GM23338 (cell line): ENCODE data around the gene SRSF12. TPM values are rescaled to one million over a fixed set of nuclear protein-coding genes. Genes with fewer than 3 reads are reported as not detected.

Source experiments
- ATAC-seq: fragments of 200-7000 bp; cut with Tn5 transposase; 3 replicates; pipeline ENCODE4 v1.9.1; 2020
- DNase-seq: peaks from one replicate; pipeline ENCODE4 v3.0.0-alpha.2; 2015; ENCODE audit warnings: low spot score
- H2AFZ ChIP-seq: fragments of 200-600 bp; sonication (generic); 2 replicates; pipeline ENCODE4 v1.8.0; 2016; ENCODE audit warnings: antibody characterized with exemption, mild to moderate bottlenecking, moderate library complexity
- H3F3A ChIP-seq: fragments of 200-600 bp; sonication (generic); replicated peaks from 2 replicates; pipeline ENCODE4 v1.8.0; 2017; ENCODE audit warnings: antibody characterized with exemption, mixed run types, low read depth
- H3K27ac ChIP-seq: fragments of 200-600 bp; sonication (generic); 2 replicates; pipeline ENCODE4 v1.6.1; 2016; ENCODE audit warnings: low read depth
- H3K27me3 ChIP-seq: fragments of 200-600 bp; sonication (generic); 2 replicates; pipeline ENCODE4 v1.8.0; 2016; ENCODE audit warnings: mild to moderate bottlenecking, mixed run types, moderate library complexity; ENCODE audit not compliant: insufficient read depth
- H3K36me3 ChIP-seq: fragments of 200-600 bp; sonication (generic); 2 replicates; pipeline ENCODE4 v1.8.0; 2016; ENCODE audit warnings: mild to moderate bottlenecking; ENCODE audit not compliant: insufficient read depth
- H3K4me1 ChIP-seq: fragments of 200-600 bp; sonication (generic); 2 replicates; pipeline ENCODE4 v1.8.0; 2016; ENCODE audit warnings: mild to moderate bottlenecking, moderate library complexity; ENCODE audit not compliant: insufficient read depth
- H3K4me2 ChIP-seq: fragments of 200-600 bp; sonication (generic); 2 replicates; pipeline ENCODE4 v1.7.1; 2017; ENCODE audit warnings: mixed run types
- H3K4me3 ChIP-seq: fragments of 200-600 bp; sonication (generic); 2 replicates; pipeline ENCODE4 v1.6.1; 2016; ENCODE audit warnings: mixed run types
- H3K79me2 ChIP-seq: fragments of 200-600 bp; sonication (generic); replicated peaks from 2 replicates; pipeline ENCODE4 v1.8.0; 2017; ENCODE audit warnings: mild to moderate bottlenecking; ENCODE audit not compliant: insufficient read depth
- H3K9me2 ChIP-seq: fragments of 200-600 bp; sonication (generic); 2 replicates; pipeline ENCODE4 v1.8.0; 2017; ENCODE audit not compliant: insufficient read depth
- H4K20me1 ChIP-seq: fragments of 200-600 bp; sonication (generic); replicated peaks from 2 replicates; pipeline ENCODE4 v1.8.0; 2017; ENCODE audit warnings: mild to moderate bottlenecking; ENCODE audit not compliant: insufficient read depth
- H3K27ac Mint-ChIP-seq: 2 replicates; pipeline ENCODE4 v1.8.0; 2020; ENCODE audit warnings: inconsistent platforms, mild to moderate bottlenecking, moderate library complexity, mixed read lengths
- H3K27me3 Mint-ChIP-seq: 3 replicates; pipeline ENCODE4 v1.8.0; 2022; ENCODE audit warnings: low read depth, mild to moderate bottlenecking, moderate library complexity, mixed read lengths, inconsistent platforms; ENCODE audit not compliant: insufficient read depth, poor library complexity
- H3K36me3 Mint-ChIP-seq: 3 replicates; pipeline ENCODE4 v1.8.0; 2021; ENCODE audit warnings: low read depth, mild to moderate bottlenecking, inconsistent platforms, moderate library complexity, mixed read lengths
- H3K4me1 Mint-ChIP-seq: 3 replicates; pipeline ENCODE4 v1.8.0; 2020; ENCODE audit warnings: mild to moderate bottlenecking, inconsistent platforms, mixed read lengths
- H3K4me3 Mint-ChIP-seq: 3 replicates; pipeline ENCODE4 v1.8.0; 2021; ENCODE audit warnings: moderate library complexity, mild to moderate bottlenecking, inconsistent platforms, mixed read lengths
- H3K9me3 Mint-ChIP-seq: 3 replicates; pipeline ENCODE4 v1.8.0; 2020; ENCODE audit warnings: moderate library complexity, mild to moderate bottlenecking, inconsistent platforms, mixed read lengths
- CREB1 ChIP-seq: fragments of 250-450 bp; sonication (Bioruptor Pico); IDR thresholded peaks from 2 replicates; pipeline ENCODE4 v1.5.0; 2020; ENCODE audit warnings: low read depth, mild to moderate bottlenecking, moderate library complexity
- CTCF ChIP-seq, 2 experiments: fragments of 200-600 bp in 1 of 2; sonication (generic) in 1 of 2; conservative IDR thresholded peaks; 2 replicates each; pipeline versions ENCODE4 v1.5.1 to v1.6.1; 2016 to 2017; ENCODE audit warnings: antibody characterized with exemption in 2 of 2, low read depth in 2 of 2, mild to moderate bottlenecking in 2 of 2, moderate library complexity in 1 of 2
- EZH2 ChIP-seq: fragments of 200-600 bp; sonication (generic); IDR thresholded peaks from one replicate; pipeline ENCODE4 v1.8.0; 2017; ENCODE audit warnings: antibody characterized with exemption, mild to moderate bottlenecking, low read depth; ENCODE audit not compliant: unreplicated experiment
- EZH2phosphoT487 ChIP-seq: fragments of 200-600 bp; sonication (generic); IDR thresholded peaks from one replicate; pipeline ENCODE4 v1.8.1; 2018; ENCODE audit warnings: antibody characterized with exemption; ENCODE audit not compliant: unreplicated experiment
- JUNB ChIP-seq: IDR thresholded peaks from one replicate; pipeline ENCODE4 v1.6.1; 2016; ENCODE audit warnings: antibody characterized with exemption; ENCODE audit not compliant: unreplicated experiment
- POLR2AphosphoS5 ChIP-seq: IDR thresholded peaks from 2 replicates; pipeline ENCODE4 v1.6.1; 2016; ENCODE audit warnings: antibody characterized with exemption, low read depth
- STAT1 ChIP-seq: IDR thresholded peaks from one replicate; pipeline ENCODE4 v1.6.1; 2016; ENCODE audit warnings: antibody characterized with exemption; ENCODE audit not compliant: unreplicated experiment
- polyA plus RNA-seq: library from polyadenylated mRNA; unstranded; fragments of >200 nt; fragmentation: Nextera tagmentation; extraction: Ambion mirVana; gene quantifications from 2 replicates; pipeline ENCODE4 v1.2.1, GENCODE V29; 2016
- total RNA-seq: library from RNA; depleted of rRNA; stranded (reverse); fragments of >200 nt; shearing (Covaris generic); gene quantifications from 2 replicates; pipeline ENCODE4 v1.2.3, GENCODE V29; 2014

SRSF12 gene
- total and polyA plus RNA-seq, 2 experiments from 2014 or later = 3.6 TPM

GRCh38 chr6:89145956-89146717 is 28.3 kb upstream of the SRSF12 start, which contains the start of gene PM20D2:
PM20D2 (plus strand) TSS chr6:89146055; CDS start chr6:89146145, 90 bp downstream.
- H3K36me3 ChIP-seq = no peaks in the 10 kb centered on the region; the same call in 1 of the 2 replicates

GRCh38 chr6:89145091-89145955 is 27.5 kb upstream of the SRSF12 start:
- H3K4me2 ChIP-seq = peak overlapping the region; percentile 76
- Mint-ChIP-seq H3K27me3 (peaks cover 15% of the 10 kb centered on the region), H3K4me3 (peak overlapping the region; percentile 72), H3K4me1 (peaks cover 9% of the 10 kb centered on the region), H3K27ac (no peak overlapping the region), H3K9me3 (no peaks in the 10 kb centered on the region), H3K36me3 (no peaks in the 10 kb centered on the region; the same call in 1 of the 3 replicates)
- no peaks in the 10 kb centered on the region for H3K9me2 ChIP-seq
- peak overlapping the region; percentile 90 for H2AFZ ChIP-seq
- H3K79me2 ChIP-seq = no peaks in the 10 kb centered on the region
- ATAC-seq (no peak; the same call in 2 of the 3 replicates), DNase-seq (peak; percentile 11)
- H3K36me3 ChIP-seq = no peaks in the 10 kb centered on the region; the same call in 1 of the 2 replicates
- no peak overlapping the region for H3K27ac ChIP-seq
- no peaks in the 10 kb centered on the region for H3F3A ChIP-seq
- peaks cover 8% of the 10 kb centered on the region; the same call in 1 of the 2 replicates for H3K4me1 ChIP-seq
- peak overlapping the region; percentile 47 for H3K4me3 ChIP-seq
- TF ChIP-seq JUNB (no peak), POLR2AphosphoS5 (no peak), STAT1 (no peak), CTCF (conservative IDR thresholded peaks at IDR 0.05; ENCODE audit: low read depth in 2 of 2) (no peak), EZH2phosphoT487 (peak; percentile 47), EZH2 (no peak)
- H4K20me1 ChIP-seq = no peaks in the 10 kb centered on the region; the same call in 1 of the 2 replicates
- peaks cover 81% of the 10 kb centered on the region for H3K27me3 ChIP-seq

More at GRCh38 chr6:89145956-89146717, 28.3 kb upstream of the SRSF12 start, which contains the start of gene PM20D2:
- peak within 1 kb of the TSS; percentile 74 for H3K4me3 Mint-ChIP-seq
- peaks cover 8% of the 10 kb centered on the region; the same call in 1 of the 2 replicates for H3K4me1 ChIP-seq
- no peaks in the 10 kb centered on the region; the same call in 1 of the 3 replicates for H3K36me3 Mint-ChIP-seq
- H3K79me2 ChIP-seq = no peaks in the 10 kb centered on the region
- H2AFZ ChIP-seq = peak within 1 kb of the TSS; percentile 90
- peaks cover 9% of the 10 kb centered on the region for H3K4me1 Mint-ChIP-seq
- TF ChIP-seq EZH2 = no peak
- TF ChIP-seq CREB1 = 0 out of 2 replicates have a peak, but pooled peaks have one; percentile 30
- TF ChIP-seq POLR2AphosphoS5 = peak; percentile 47; the same call in 1 of the 2 replicates
- peak; percentile 72 for DNase-seq
- no peaks in the 10 kb centered on the region; the same call in 1 of the 2 replicates for H4K20me1 ChIP-seq
- no peak within 1 kb of the TSS for H3K27ac ChIP-seq
- H3K9me2 ChIP-seq = no peaks in the 10 kb centered on the region
- peak; percentile 89 for ATAC-seq
- peaks cover 15% of the 10 kb centered on the region for H3K27me3 Mint-ChIP-seq
- H3K4me2 ChIP-seq = peak within 1 kb of the TSS; percentile 76
- H3F3A ChIP-seq = no peaks in the 10 kb centered on the region
- H3K4me3 ChIP-seq = peak within 1 kb of the TSS; percentile 47
- H3K9me3 Mint-ChIP-seq = no peaks in the 10 kb centered on the region
- H3K27ac Mint-ChIP-seq = no peak within 1 kb of the TSS
- peaks cover 73% of the 10 kb centered on the region for H3K27me3 ChIP-seq
